Thyroid gland (tissue), 4 donors: ENCODE measurements around the gene SFN. TPM values are rescaled to one million over a fixed set of nuclear protein-coding genes. Genes with fewer than 3 reads are reported as not detected.

Source experiments
- DNase-seq, 2 donors: peaks; one replicate each; pipeline ENCODE4 v3.0.0-alpha.2; 2019
- H3K27ac ChIP-seq, 3 donors: fragments of 200-600 bp; sonication (generic); 1 replicate in 2 of 3; 2 replicates in 1 of 3; pipeline ENCODE4 v1.5.1; 2016 to 2019; ENCODE audit warnings: mild to moderate bottlenecking in 1 of 3, moderate library complexity in 1 of 3
- H3K27me3 ChIP-seq: fragments of 200-600 bp; sonication (generic); one replicate; pipeline ENCODE4 v1.5.1; 2019
- H3K36me3 ChIP-seq, 2 donors: fragments of 200-600 bp; sonication (generic); one replicate each; pipeline ENCODE4 v1.5.1; 2016 to 2019
- H3K4me1 ChIP-seq, 2 donors: fragments of 200-600 bp; sonication (generic); one replicate each; pipeline ENCODE4 v1.5.1; 2017 to 2019
- H3K4me3 ChIP-seq, 3 donors: fragments of 200-600 bp; sonication (generic); replicated peaks in 1 of 3; 1 replicate in 2 of 3; 2 replicates in 1 of 3; pipeline ENCODE4 v1.5.1; 2016; ENCODE audit warnings: mild to moderate bottlenecking in 1 of 3
- H3K9me3 ChIP-seq: fragments of 200-600 bp; sonication (generic); one replicate; pipeline ENCODE4 v1.5.1; 2017
- CTCF ChIP-seq, 6 experiments: fragments of 200-600 bp in 3 of 6; fragments of 450-650 bp in 3 of 6; sonication (generic) in 3 of 6; IDR thresholded peaks; one replicate each; pipeline ENCODE4 v1.5.1; 2016 to 2019; ENCODE audit warnings: antibody characterized with exemption in 6 of 6, mild to moderate bottlenecking in 2 of 6, inconsistent platforms in 1 of 6, moderate library complexity in 1 of 6
- POLR2A ChIP-seq, 2 donors: fragments of 450-650 bp; IDR thresholded peaks; one replicate each; pipeline ENCODE4 v1.6.1; 2017; ENCODE audit warnings: antibody characterized with exemption in 2 of 2, mild to moderate bottlenecking in 2 of 2, moderate library complexity in 1 of 2
- WGBS, 2 donors: methylation state at CpG; one replicate each; pipeline ENCODE4 v1.1.5; 2017; 5-methylcytosine and 5-hydroxymethylcytosine counted together
- intact Hi-C: fragments of 100-400 bp; cut with DNase I; formaldehyde crosslinking; loops from one replicate; pipeline ENCODE4 v1.15.1; 2023
- total RNA-seq, 4 donors: library from RNA; depleted of rRNA; stranded (reverse); fragments of >200 nt; gene quantifications; one replicate each; pipeline ENCODE4 v1.2.3, GENCODE V29; 2016

SFN gene
- total RNA-seq, 4 donors from 2014 or later, result 0.54 to 0.73 (median 0.54) TPM; not detected in 1

DNA sequence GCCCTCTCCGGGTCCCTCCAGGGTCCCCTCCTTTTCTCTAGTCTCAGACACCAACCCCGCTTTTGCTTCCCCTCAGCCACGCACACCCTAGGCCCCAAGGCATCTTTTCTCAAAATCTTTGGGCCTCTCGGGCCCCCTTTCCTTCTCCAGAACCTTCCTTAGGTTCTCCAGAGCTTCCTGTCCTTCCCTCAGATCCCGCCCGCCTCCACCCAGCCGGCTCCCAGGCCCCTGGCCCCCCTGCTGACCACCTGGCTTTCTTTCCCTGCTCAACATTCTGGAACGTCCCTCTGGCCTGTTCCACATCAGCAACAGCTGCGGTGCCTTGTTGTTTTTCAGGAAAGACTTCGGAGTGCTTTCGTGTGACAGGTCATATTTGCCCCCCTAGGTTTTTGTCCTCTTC is 35.3 kb upstream of the SFN start:
- peaks cover 43 to 49% of the 10 kb centered on the region in 2 donors for H3K4me1 ChIP-seq
- intact Hi-C loops, result no loop called here
- H3K9me3 ChIP-seq, result no peaks in the 10 kb centered on the region
- TF ChIP-seq POLR2A (IDR thresholded peaks at IDR 0.05) (peak in 1 of 2 donors; percentile 40), CTCF (IDR thresholded peaks at IDR 0.05) (no peak)
- peak; percentile 85 to 88 for DNase-seq
- peak overlapping the region in 2 of 3 donors; percentile 72 to 84 for H3K27ac ChIP-seq
- H3K4me3 ChIP-seq, result peak overlapping the region; percentile 1 to 69 (median 23)
- 10 to 17% methylated on average over 11 of the region's 11 CpGs for WGBS, 2 donors
- H3K36me3 ChIP-seq, result peaks cover 4 to 6% of the 10 kb centered on the region in 2 donors
- no peaks in the 10 kb centered on the region for H3K27me3 ChIP-seq

DNA sequence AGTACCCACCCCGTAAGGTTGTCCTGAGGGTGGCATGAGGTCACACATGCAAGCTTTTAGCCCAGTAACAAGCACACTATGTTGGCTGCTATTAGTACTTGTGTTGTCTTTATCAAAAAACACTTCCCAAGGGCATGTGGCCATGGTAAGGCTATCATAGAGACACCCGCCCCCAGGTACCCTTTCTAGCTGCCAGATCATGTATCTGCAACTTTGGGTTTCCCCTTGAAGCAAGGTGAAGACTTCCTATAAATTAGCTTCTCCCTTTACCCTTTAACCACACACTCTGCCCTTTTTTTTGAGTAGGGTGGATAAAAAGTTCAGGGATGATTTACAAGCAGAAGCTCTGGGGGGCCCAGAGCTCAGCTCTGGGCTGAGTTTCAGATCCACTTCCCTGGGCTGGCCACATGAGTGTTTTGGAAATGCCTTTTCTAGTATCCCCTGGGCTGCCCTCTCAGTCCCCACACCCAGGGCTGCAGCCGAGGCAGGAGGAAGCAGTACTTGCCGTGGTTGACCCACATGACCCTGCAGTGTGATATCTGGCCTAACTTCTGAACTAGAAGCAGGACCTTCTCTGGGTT is 34.4 kb upstream of the SFN start:
- Histone ChIP-seq H3K27me3 (no peaks in the 10 kb centered on the region), H3K4me3 (no peak overlapping the region), H3K36me3 (peaks cover 12 to 13% of the 10 kb centered on the region in 2 donors), H3K4me1 (peaks cover 43 to 49% of the 10 kb centered on the region in 2 donors), H3K27ac (peak overlapping the region; percentile 48 to 84 (median 72)), H3K9me3 (no peaks in the 10 kb centered on the region)
- TF ChIP-seq CTCF (IDR thresholded peaks at IDR 0.05) (no peak), POLR2A (IDR thresholded peaks at IDR 0.05) (no peak)
- 31 to 41% methylated on average over 4 of the region's 4 CpGs for WGBS, 2 donors
- DNase-seq, result peak; percentile 32 to 33
- intact Hi-C loops, result no loop called here

GRCh38 chr1:26829184-26829911 is 33.6 kb upstream of the SFN start:
- H3K4me1 ChIP-seq, result peaks cover 43 to 49% of the 10 kb centered on the region in 2 donors

GRCh38 chr1:26831059-26831458 is 31.9 kb upstream of the SFN start:
- Histone ChIP-seq H3K27ac (no peak overlapping the region), H3K9me3 (no peaks in the 10 kb centered on the region), H3K4me1 (peaks cover 33 to 36% of the 10 kb centered on the region in 2 donors), H3K36me3 (peaks cover 32 to 35% of the 10 kb centered on the region in 2 donors), H3K4me3 (no peak overlapping the region), H3K27me3 (no peaks in the 10 kb centered on the region)
- TF ChIP-seq POLR2A (IDR thresholded peaks at IDR 0.05), result no peak
- TF ChIP-seq CTCF (IDR thresholded peaks at IDR 0.05), result no peak
- no peak for DNase-seq
- intact Hi-C loops, result no loop called here
- WGBS, 2 donors, result 94% methylated on average over 3 of the region's 3 CpGs

More at GRCh38 chr1:26829184-26829911, 33.6 kb upstream of the SFN start:
- TF ChIP-seq POLR2A (IDR thresholded peaks at IDR 0.05), result no peak
- TF ChIP-seq CTCF (IDR thresholded peaks at IDR 0.05), result no peak
- no peak for DNase-seq
- intact Hi-C loops, result no loop called here
- H3K27ac ChIP-seq, result peak overlapping the region in 2 of 3 donors; percentile 23 to 84
- no peaks in the 10 kb centered on the region for H3K27me3 ChIP-seq
- H3K9me3 ChIP-seq, result no peaks in the 10 kb centered on the region
- no peak overlapping the region for H3K4me3 ChIP-seq
- peaks cover 21 to 22% of the 10 kb centered on the region in 2 donors for H3K36me3 ChIP-seq
- WGBS, 2 donors, result 86 to 89% methylated on average over 6 of the region's 6 CpGs
